H1 (cell line): ENCODE data around the gene TOM1L2. TPM values are rescaled to one million over a fixed set of nuclear protein-coding genes. Genes with fewer than 3 reads are reported as not detected.

Experiments
- CTBP2 ChIP-seq: IDR thresholded peaks from 2 replicates; pipeline ENCODE4 v1.7.0; 2011; ENCODE audit warnings: borderline replicate concordance, mild to moderate bottlenecking, moderate library complexity, mixed read lengths, low read length; ENCODE audit not compliant: insufficient read depth, insufficient read length
- FOSL1 ChIP-seq: IDR thresholded peaks from 2 replicates; pipeline ENCODE4 v1.6.1; 2011; ENCODE audit warnings: mild to moderate bottlenecking, low read depth, low read length, moderate library complexity; ENCODE audit not compliant: insufficient read depth
- HDAC2 ChIP-seq, 2 experiments: fragments of 300-600 bp in 1 of 2; sonication (generic) in 1 of 2; IDR thresholded peaks; 2 replicates each; pipeline ENCODE4 v1.6.1; 2011 to 2012; ENCODE audit warnings: low read depth in 2 of 2, low read length in 2 of 2, mild to moderate bottlenecking in 2 of 2, moderate library complexity in 2 of 2, borderline replicate concordance in 1 of 2, inconsistent platforms in 1 of 2
- KDM5A ChIP-seq: fragments of 200-600 bp; IDR thresholded peaks from 2 replicates; pipeline ENCODE4 v1.7.1; 2012; ENCODE audit warnings: mild to moderate bottlenecking, low read length, inconsistent platforms, mixed read lengths
- polyA plus RNA-seq, 7 experiments: library from polyadenylated mRNA; depleted of rRNA in 3 of 7; stranded (reverse) in 5 of 7; unstranded in 2 of 7; fragments of >200 nt in 5 of 7; fragments of 200-250 nt in 2 of 7; gene quantifications; 1 replicate in 5 of 7; 2 replicates in 1 of 7; 4 replicates in 1 of 7; pipeline versions ENCODE4 v1.2.1 to v1.2.3, GENCODE V29; 2011 to 2013; ENCODE audit warnings: missing spikeins in 2 of 7, mixed read lengths in 2 of 7
- total RNA-seq: library from RNA; stranded (reverse); fragmentation: NEBNext Ultra II Directional; extraction: Animal tissue kit (Norgen Biotek cat#: 25700); gene quantifications from 2 replicates; pipeline ENCODE4 v1.2.1, GENCODE V29; 2021
- TF ChIP-seq, protein P1 (sequence below): fragments of 300-600 bp; sonication (generic); IDR thresholded peaks from 2 replicates; pipeline ENCODE4 v1.7.1; 2012; ENCODE audit warnings: low read length, moderate library complexity, mild to moderate bottlenecking, inconsistent platforms; ENCODE audit not compliant: insufficient replicate concordance

Gene TOM1L2
- total and polyA plus RNA-seq, 2 of the 8 experiments (the other 6 are each of a cell fraction or from before 2014, with no cell fraction given): 2.0 to 3.4 TPM

DNA sequence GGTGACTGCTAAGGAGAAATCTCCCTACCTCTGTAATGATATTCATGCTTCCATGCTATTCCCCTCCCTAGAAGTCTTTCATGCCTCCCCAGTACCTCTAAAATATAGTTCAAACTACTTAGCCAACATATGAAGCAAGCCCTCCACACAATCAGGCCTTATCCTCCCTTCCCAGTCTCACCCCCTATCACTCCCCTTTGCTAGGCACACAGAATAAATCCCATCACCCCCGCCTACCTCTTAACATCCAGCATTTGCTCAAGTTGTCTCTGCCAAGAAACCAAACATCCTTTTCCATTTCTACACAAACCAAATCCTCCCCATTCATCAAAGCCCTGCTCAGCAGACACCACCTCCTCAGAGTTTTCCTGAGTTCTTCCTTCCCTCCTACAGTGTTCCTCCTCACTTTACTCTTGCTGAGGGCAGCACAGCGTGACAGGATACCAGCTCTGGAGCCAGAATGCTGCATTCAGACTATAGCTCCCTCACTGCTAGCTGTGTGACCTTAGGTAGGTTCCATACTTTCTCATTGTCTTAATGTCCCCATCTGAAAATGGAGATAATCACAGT lies 7.0 kb downstream of the TOM1L2 start (continued):
- TF ChIP-seq, protein P1, sequence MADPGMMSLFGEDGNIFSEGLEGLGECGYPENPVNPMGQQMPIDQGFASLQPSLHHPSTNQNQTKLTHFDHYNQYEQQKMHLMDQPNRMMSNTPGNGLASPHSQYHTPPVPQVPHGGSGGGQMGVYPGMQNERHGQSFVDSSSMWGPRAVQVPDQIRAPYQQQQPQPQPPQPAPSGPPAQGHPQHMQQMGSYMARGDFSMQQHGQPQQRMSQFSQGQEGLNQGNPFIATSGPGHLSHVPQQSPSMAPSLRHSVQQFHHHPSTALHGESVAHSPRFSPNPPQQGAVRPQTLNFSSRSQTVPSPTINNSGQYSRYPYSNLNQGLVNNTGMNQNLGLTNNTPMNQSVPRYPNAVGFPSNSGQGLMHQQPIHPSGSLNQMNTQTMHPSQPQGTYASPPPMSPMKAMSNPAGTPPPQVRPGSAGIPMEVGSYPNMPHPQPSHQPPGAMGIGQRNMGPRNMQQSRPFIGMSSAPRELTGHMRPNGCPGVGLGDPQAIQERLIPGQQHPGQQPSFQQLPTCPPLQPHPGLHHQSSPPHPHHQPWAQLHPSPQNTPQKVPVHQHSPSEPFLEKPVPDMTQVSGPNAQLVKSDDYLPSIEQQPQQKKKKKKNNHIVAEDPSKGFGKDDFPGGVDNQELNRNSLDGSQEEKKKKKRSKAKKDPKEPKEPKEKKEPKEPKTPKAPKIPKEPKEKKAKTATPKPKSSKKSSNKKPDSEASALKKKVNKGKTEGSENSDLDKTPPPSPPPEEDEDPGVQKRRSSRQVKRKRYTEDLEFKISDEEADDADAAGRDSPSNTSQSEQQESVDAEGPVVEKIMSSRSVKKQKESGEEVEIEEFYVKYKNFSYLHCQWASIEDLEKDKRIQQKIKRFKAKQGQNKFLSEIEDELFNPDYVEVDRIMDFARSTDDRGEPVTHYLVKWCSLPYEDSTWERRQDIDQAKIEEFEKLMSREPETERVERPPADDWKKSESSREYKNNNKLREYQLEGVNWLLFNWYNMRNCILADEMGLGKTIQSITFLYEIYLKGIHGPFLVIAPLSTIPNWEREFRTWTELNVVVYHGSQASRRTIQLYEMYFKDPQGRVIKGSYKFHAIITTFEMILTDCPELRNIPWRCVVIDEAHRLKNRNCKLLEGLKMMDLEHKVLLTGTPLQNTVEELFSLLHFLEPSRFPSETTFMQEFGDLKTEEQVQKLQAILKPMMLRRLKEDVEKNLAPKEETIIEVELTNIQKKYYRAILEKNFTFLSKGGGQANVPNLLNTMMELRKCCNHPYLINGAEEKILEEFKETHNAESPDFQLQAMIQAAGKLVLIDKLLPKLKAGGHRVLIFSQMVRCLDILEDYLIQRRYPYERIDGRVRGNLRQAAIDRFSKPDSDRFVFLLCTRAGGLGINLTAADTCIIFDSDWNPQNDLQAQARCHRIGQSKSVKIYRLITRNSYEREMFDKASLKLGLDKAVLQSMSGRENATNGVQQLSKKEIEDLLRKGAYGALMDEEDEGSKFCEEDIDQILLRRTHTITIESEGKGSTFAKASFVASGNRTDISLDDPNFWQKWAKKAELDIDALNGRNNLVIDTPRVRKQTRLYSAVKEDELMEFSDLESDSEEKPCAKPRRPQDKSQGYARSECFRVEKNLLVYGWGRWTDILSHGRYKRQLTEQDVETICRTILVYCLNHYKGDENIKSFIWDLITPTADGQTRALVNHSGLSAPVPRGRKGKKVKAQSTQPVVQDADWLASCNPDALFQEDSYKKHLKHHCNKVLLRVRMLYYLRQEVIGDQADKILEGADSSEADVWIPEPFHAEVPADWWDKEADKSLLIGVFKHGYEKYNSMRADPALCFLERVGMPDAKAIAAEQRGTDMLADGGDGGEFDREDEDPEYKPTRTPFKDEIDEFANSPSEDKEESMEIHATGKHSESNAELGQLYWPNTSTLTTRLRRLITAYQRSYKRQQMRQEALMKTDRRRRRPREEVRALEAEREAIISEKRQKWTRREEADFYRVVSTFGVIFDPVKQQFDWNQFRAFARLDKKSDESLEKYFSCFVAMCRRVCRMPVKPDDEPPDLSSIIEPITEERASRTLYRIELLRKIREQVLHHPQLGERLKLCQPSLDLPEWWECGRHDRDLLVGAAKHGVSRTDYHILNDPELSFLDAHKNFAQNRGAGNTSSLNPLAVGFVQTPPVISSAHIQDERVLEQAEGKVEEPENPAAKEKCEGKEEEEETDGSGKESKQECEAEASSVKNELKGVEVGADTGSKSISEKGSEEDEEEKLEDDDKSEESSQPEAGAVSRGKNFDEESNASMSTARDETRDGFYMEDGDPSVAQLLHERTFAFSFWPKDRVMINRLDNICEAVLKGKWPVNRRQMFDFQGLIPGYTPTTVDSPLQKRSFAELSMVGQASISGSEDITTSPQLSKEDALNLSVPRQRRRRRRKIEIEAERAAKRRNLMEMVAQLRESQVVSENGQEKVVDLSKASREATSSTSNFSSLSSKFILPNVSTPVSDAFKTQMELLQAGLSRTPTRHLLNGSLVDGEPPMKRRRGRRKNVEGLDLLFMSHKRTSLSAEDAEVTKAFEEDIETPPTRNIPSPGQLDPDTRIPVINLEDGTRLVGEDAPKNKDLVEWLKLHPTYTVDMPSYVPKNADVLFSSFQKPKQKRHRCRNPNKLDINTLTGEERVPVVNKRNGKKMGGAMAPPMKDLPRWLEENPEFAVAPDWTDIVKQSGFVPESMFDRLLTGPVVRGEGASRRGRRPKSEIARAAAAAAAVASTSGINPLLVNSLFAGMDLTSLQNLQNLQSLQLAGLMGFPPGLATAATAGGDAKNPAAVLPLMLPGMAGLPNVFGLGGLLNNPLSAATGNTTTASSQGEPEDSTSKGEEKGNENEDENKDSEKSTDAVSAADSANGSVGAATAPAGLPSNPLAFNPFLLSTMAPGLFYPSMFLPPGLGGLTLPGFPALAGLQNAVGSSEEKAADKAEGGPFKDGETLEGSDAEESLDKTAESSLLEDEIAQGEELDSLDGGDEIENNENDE: no peak
- TF ChIP-seq FOSL1 (no peak), CTBP2 (no peak), KDM5A (no peak), HDAC2 (IDR thresholded peaks at IDR 0.05; ENCODE audit: borderline replicate concordance in 1 of 2, low read depth in 2 of 2, low read length in 2 of 2) (no peak)
